GM21381 (cell line): Measurements from ENCODE around the gene AKAP13.

Source experiments
- ATAC-seq: cut with Tn5 transposase; IDR thresholded peaks from one replicate; pipeline ENCODE4 v1.9.1; 2021; ENCODE audit warnings: mild to moderate bottlenecking, moderate library complexity; ENCODE audit not compliant: unreplicated experiment

The AKAP13 gene

DNA sequence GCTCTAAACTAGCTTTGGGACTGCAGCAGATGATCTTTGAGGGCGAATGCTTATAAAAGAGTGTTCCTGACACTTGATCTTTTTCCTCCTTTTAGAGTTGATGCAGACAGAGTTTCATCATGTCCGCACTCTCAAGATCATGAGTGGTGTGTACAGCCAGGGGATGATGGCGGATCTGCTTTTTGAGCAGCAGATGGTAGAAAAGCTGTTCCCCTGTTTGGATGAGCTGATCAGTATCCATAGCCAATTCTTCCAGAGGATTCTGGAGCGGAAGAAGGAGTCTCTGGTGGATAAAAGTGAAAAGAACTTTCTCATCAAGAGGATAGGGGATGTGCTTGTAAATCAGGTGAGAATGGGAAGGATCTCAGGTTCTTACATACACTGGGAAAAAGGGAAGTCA, 338.6 kb downstream of the AKAP13 start:
- no peak for ATAC-seq

DNA sequence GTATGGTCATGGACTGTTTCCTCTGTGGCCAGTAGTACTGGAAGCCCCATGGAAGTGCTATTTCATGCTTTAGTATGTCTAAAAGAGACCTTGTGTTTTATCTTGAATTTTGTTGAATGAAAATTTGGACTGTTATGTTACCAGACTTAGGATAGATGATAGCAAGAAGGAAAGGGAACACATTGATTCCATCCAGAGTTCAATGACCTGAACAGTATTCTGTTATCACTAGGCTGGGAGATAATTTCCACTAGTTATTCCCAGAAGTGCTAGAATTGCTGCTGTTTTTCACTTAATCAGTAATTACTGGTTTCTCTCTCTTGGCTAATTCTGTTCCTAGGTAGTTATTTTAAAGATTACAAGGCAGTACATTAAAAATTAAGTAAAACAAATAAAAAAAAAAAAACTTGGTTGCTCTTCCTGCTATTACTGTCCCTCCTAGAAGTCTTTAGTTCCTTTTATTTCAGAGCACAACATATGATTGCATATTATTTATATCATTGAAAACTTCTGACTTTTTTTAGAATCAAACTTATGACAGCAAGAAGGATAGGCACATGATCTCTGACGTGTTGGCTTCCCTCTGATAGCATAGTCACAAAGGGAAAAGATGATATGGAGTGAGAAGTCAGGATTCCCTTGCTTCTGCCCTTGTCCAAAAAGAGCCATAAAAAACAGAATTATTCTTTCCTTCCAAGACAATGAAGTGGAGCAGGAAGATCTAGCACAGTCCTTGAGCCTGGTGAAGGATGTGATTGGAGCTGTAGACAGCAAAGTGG, 342.2 kb downstream of the AKAP13 start:
- ATAC-seq, result no peak

DNA sequence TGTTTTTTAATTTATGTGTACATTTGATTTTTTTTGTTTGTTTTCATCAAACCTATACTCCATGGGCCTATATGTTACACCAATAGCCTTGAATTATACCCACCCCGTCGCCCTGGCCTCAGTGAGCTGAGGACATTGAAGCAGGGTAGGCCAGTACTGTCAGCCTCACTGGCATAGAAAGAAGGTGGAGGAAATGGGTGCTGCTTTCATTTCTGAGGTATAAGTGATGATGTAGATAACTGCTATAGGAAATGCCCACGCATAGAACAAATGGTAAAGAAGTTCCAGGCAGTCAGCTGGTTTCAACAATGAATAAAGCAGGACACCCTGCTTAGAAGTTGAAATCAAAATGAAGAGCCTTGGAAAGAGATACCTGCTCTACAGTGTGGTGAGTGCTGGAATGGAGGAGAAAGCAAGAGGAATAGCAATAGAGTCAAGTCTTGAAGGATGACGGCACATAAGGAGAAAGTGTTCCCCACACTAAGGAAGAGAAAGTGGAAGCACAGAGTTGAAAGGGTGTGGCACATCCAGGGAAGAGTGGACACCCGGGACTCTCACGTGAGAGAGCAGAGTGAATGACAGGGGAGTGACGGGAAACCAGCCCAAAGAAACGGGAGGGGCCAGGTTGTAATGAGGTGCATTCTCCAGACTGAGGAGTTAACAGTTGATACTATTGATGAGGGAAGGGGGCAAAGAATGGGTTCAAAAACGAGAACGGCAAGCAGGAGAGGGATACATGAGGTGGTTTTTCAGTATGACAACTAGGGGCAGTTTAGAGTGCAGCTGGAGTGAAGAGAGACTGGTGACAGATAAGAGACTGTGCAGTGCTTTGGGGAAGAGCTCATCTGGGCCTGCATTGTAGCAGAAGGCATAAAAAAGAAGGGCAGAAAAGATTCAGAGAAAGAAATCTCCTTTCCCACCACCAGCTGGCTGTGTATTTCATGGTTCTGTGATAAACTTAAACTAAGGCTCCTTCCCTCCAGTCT, 343.9 kb downstream of the AKAP13 start:
- no peak for ATAC-seq

DNA sequence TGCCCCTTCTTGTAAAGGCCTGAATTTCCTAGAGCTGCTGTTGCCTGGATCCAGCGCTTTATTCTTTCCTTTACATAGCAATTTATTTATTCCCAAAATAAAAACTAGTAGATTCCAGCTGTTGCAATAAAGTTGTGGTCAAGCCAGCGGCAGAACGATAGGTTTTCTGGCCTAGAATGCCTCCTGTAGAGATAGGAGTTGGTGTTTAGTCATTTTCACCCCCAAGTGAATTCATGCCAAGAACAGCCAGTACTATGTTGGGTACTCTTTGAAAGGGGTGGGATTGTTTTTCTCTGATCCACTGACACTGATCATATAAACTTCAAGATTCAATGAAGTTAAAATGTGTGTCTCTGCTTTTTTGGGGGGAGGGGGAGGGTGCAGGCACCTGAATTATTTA, 344.6 kb downstream of the AKAP13 start:
- no peak for ATAC-seq

DNA sequence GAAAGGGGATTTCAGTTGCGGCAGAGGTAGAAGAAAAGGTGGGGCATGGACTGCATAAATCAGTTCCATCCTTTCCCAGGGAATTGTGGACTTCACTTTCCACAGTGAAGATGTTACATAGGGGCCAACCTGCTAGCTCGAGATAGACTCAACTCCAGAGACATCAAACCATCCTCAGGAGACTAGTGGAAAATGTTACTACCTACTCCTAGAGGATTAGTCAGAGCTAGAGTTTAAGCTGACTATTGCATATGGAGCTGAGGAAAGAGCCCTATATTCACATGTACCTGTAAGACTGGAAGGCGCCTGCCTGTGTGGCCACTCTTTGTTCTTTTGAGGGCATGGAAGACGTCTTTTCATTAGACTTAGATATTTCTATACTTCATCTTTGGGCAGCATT, 345.2 kb downstream of the AKAP13 start:
- no peak for ATAC-seq

DNA sequence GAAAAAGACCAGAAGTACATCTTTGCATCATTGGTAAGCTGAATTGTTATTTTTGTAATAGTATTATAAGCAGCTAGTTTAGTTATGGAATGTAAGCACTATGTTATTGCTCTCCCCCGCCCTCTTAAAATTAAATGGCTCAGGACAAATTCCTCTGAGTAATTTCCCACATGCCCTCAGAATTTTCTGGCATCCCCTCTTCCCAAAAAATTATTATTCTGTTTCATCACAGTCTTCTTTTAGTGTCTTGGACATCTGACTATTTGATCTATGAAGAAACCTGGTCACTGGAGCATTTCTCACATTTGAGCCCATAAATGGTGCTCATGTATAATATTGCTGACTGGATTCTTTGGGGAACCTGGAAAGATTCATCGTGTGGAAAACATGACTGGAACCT, 346.1 kb downstream of the AKAP13 start:
- no peak for ATAC-seq

DNA sequence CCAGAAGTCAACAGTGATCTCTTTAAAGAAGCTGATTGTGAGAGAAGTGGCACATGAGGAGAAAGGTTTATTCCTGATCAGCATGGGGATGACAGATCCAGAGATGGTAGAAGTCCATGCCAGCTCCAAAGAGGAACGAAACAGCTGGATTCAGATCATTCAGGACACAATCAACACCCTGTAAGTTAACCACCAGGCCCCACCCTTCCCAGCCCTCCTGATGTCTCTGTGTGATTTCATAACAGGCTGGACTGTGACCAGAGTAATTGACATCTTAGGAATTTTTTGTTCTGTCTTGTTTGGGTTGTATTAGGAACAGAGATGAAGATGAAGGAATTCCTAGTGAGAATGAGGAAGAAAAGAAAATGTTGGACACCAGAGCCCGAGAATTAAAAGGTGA, 346.7 kb downstream of the AKAP13 start:
- no peak for ATAC-seq

DNA sequence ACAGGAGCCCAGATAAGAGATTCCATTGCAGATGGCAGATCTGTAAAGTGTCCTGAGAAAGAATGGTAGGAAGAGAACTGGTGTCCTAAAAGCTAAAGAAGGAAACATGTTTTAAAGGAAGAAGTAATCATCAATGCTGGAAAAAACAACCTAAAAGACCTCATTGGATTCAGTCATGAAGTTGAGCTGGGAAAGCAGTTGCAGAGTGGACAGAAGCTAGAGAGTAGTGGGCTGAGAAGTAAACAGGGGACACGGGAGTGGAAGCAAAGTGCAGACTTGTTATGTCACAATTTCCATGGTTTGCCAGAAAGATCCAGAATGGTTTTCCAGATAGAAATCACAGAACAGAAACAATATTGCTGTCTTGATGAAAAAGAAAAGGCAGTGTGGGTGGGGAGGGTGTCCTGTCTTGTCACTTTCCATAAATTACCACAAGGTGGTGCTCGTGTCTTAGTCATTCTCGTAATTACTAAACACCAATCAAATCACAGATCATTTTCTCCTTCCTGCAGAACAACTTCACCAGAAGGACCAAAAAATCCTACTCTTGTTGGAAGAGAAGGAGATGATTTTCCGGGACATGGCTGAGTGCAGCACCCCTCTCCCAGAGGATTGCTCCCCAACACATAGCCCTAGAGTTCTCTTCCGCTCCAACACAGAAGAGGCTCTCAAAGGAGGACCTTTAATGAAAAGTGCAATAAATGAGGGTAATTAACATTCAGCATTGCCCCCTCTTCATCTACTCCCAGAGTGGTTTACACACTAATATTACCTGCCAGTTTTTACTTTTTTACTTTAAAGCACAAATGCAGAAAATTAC, 349.8 kb downstream of the AKAP13 start:
- ATAC-seq, result peak; percentile 73

DNA sequence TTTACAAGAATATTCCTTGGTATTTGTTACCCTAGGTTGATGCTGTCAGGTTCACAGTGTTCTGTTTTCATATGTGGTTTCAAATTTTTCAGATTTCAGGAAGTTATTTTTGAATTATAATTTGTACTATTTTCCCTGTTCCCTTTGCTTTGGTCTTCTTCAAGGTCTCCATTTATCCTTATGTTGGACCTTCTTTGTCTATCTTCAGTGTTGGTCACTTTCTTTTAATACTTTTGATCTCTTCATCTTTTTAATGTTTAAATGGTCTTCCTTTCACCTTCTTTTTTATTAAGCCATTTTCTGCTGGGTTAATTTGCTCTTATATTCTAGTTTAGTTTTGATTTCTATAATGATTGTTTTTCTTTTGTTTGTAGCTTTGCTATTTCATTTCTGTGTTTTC, 353.0 kb downstream of the AKAP13 start:
- no peak for ATAC-seq

DNA sequence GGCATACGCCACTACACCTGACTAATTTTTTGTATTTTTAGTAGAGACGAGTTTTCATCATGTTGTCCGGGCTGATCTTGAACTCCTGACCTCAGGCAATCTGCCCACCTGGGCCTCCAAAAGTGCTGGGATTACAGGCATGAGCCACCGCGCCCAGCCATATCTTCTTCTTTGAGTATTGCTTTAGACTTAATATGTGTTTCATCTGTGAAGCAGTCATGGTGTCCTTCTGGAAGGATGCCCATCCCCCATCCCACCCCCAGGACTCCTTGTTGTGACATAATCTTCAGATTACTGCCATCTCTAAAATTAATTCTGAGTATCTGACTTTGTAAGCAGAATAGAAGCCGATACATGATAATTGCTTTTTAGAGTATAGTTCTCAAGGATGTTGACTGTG, 356.7 kb downstream of the AKAP13 start:
- ATAC-seq, result no peak

DNA sequence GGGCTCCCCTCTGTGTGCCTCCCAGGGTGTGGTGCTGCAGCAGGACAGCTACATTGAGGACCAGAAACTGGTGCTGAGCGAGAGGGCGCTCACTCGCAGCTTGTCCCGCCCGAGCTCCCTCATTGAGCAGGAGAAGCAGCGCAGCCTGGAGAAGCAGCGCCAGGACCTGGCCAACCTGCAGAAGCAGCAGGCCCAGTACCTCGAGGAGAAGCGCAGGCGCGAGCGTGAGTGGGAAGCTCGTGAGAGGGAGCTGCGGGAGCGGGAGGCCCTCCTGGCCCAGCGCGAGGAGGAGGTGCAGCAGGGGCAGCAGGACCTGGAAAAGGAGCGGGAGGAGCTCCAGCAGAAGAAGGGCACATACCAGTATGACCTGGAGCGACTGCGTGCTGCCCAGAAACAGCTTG, 360.6 kb downstream of the AKAP13 start:
- ATAC-seq, result no peak

DNA sequence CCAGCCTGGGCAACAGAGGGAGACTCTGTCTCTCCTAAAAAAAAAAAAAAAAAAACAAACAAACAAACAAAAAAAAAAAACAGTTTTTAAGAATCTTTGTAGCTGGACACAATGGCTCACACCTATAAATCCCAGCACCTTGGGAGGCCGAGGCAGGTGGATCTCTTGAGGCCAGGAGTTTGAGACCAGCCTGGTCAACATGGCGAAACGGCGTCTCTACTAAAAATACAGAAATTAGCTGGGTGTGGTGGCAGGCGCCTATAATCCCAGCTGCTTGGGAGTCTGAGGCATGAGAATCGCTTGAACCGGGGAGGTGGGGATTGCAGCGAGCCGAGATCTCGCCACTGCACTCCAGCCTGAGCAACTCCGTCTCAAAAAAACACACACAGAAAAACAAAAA, 361.3 kb downstream of the AKAP13 start:
- no peak for ATAC-seq

DNA sequence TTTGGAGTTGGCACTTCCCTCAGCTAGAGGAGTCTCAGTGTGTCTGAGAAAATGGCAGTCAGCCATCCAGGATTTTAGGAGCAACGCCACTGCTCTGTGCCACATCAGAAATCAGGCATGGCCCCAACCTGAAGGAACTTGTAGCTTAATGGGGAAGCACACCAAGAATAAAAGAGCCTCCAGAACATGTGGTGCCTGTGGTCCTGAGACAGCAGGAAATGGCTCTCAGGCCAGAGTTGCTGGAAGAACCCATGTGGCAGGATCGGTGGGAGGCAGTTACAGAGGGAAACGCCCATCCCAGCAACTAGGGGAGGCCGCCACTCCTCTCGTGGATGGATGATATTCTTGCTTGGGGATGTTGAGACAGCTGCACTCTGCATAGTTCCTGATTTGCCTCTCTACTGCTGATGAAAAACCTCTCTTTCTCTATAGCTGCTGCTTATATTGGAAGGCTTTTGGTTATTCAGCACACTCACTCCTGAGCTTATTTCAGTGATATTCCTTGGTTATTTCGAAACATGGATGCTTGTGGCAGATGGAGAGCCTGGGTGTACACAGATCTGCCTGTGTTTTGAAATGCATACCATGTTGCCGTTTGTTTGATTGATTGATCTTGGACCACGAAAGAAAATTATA, 361.9 kb downstream of the AKAP13 start:
- no peak for ATAC-seq

DNA sequence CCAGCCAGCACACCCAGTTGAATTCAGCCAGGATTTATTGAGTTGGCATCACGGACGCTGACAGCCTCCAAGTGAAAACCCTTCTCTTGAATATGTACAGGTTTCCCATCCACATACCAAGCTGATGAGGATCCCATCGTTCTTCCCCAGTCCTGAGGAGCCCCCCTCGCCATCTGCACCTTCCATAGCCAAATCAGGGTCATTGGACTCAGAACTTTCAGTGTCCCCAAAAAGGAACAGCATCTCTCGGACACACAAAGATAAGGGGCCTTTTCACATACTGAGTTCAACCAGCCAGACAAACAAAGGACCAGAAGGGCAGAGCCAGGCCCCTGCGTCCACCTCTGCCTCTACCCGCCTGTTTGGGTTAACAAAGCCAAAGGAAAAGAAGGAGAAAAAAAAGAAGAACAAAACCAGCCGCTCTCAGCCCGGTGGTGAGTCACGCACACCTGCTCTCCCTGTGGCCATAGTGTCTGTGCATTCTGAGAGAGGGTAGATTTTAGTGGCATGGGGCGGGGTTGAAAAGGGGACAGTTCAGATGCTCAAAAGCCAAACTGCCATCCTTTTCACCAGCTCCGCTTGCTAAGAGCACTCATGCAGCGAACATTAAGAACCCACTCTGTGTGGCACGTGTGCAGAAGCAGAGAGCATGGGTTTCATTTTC, 363.1 kb downstream of the AKAP13 start:
- ATAC-seq, result no peak

DNA sequence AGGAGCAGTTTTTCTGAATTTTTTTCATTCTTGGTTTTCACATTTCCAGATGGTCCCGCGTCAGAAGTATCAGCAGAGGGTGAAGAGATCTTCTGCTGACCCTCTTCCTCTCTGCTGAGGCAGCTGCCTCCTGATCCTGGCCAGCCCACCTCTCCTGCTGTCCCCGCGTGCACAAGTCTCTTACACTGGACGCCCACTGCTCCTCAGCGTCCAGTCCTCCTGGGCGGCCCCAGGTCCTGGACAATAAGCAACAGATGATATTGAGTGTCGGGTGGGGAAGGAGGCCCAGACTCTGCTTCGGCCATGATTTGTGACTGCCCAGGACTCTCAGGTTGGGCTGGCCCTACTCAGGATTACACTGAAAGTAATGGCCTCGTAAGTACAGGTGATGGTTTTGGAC, 364.2 kb downstream of the AKAP13 start:
- no peak for ATAC-seq

DNA sequence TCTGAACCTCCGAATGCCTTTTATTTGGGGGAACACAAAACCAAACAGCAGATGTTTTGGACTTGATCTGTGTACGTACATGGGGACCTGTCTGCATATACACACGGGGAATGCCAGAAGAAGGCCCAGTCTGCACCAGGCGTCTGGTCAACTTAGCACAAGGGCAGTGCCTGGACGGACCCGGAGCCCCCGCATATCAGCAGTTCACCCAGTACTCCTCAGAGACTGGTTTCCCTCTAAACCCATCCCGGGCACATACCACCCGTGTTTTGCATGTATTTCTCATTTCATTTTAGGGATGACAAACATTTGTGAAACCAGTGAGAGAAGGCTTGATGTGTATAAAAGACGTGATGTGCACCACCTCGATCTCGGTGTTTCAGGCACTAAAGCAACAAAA, 364.6 kb downstream of the AKAP13 start:
- no peak for ATAC-seq

DNA sequence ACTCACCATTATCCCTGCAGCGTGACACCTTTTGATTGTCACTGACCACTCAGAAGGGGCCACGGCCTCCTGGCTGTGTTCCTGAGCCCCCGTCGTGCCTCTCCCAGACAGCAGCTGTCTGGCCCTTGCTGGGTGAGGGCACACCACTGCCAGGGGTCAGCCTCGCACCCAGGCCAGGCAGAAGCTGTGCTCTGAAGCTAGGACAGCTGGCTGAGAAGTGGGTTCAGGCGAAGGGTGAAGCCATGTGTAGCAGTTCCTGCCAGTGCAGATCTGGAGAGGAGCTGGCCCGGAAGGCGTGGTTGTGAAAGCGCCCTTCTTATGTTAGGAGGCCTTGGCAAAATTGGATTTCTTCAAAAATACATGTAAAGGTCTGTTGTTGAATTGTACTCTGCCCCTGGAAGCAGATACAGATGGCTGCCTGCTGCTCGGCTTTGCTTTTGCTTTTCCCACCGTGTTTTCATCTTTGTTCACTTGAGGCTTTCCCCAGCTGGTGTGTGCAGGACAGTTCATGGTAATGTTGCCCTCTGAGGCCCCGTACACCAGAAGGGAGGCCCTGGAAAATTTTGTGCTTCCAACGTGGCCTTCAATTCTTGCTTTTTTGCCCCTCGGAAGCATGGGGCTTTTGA, 365.2 kb downstream of the AKAP13 start:
- no peak for ATAC-seq

DNA sequence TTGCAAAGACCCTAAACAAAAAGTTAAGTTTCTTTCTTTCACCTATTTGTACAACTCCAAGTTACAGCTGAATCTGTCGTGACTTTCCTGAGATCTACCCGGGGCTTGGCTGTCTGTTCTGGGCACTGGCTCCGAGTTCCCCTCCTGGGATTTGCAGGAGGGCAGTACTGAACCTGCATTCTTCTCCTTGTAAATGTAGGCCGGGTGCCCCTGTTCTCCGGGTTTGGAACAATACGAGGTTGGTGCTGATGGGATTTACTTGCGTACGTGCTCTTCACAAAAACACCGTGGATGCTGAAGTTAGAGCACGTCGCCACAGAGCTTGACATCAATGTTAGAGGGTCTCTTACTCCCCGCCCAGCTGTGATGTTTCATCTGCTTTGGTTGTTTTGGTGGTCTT, 366.2 kb downstream of the AKAP13 start:
- no peak for ATAC-seq

DNA sequence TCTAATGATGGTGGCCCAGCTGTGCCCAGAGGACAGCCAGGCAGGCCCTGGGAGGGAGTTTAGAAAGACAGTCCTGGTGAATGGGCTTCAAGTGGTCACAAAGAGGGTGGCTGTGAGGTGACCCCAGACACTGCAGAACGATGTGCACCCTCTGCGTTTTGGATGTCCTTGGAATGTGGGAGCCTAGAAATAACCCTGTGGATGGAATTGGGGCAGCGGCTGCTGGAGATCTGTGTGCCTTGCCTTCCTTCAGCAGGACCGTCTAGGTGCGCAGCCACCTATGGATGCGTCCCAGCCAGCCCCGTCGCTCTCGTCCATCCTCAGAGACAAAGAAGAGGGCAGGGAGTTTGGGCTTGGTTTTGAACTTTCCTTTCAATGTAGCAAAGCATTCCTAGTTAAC, 367.8 kb downstream of the AKAP13 start:
- no peak for ATAC-seq

DNA sequence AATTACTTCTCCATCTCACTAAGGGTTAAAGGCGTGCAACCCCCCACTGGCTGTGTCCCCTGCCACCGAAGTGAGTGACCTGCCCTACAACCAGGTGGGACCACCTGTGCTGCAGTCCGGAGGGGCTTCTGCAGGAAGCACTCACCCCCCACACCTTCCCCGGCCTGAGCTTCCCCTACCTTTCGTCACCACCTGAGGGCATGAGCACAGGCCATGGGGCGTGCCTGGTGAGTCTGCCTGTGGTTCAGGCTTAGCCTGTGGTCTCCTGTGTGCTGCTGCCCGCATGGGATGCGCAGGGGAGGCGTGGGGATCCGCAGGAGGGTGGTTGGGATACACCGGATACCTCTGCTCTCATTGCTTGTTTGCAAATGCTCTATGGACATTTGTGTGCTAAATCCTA, 368.3 kb downstream of the AKAP13 start:
- ATAC-seq, result no peak
